Adrenal gland (tissue), 5 donors: ENCODE results near the gene ARHGEF28.

Experiments
- CTCF ChIP-seq, 6 experiments: fragments of 450-650 bp in 4 of 6; fragments of 200-600 bp in 2 of 6; sonication (generic) in 1 of 6; IDR thresholded peaks; 1 replicate in 5 of 6; 2 replicates in 1 of 6; pipeline versions ENCODE4 v1.5.1 to v1.8.0; 2016 to 2021; ENCODE audit warnings: antibody characterized with exemption in 6 of 6, mild to moderate bottlenecking in 2 of 6, moderate library complexity in 1 of 6
- POLR2A ChIP-seq, 2 donors: fragments of 450-650 bp; IDR thresholded peaks; one replicate each; pipeline ENCODE4 v1.6.1; 2017; ENCODE audit warnings: antibody characterized with exemption in 2 of 2, mild to moderate bottlenecking in 2 of 2, moderate library complexity in 1 of 2
- donor health status: DM: no; HTN: no; CAD: no.

GRCh38 chr5:73945505-73945904, 319.5 kb downstream of the ARHGEF28 start:
- TF ChIP-seq CTCF (IDR thresholded peaks at IDR 0.05) (peak in 1 of 6 experiments; percentile 9), POLR2A (IDR thresholded peaks at IDR 0.05) (no peak)
